ENCODE data around the gene EVI5L. TPM values are rescaled to one million over a fixed set of nuclear protein-coding genes. Genes with fewer than 3 reads are reported as not detected.
"Not testable (repeated sequence)": the region's sequence is repeated elsewhere in the genome, so short reads cannot be mapped to it uniquely, and the experiment has no call there.

Gene EVI5L
- total and polyA plus RNA-seq, 5 donors from 2014 or later = 1.9 to 10.2 (median 2.2) TPM

GRCh38 chr19:7788933-7789323 is 41.1 kb upstream of the EVI5L start:
- Mint-ChIP-seq H3K4me3 (peak overlapping the region in 3 of 4 donors; percentile 43 to 62 (median 58)), H3K27me3 (peaks cover 58% of the 10 kb centered on the region), H3K27ac (no peak overlapping the region), H3K4me1 (peaks cover 0 to 13% (median 0%) of the 10 kb centered on the region in 4 donors), H3K36me3 (no peaks in the 10 kb centered on the region), H3K9me3 (peaks cover 0 to 5% (median 2%) of the 10 kb centered on the region in 7 donors)
- ATAC-seq (ENCODE audit: low read depth in 2 of 2) (no peak), DNase-seq (no peak)
- H3K9me3 ChIP-seq (ENCODE audit: control insufficient read depth in 2 of 2, low read length in 2 of 2) = peaks cover 0 to 4% of the 10 kb centered on the region in 2 experiments
- peaks cover 4% of the 10 kb centered on the region for H3K27me3 ChIP-seq (ENCODE audit: control insufficient read depth, insufficient read depth, low read length)
- no peak overlapping the region for H3K4me3 ChIP-seq (ENCODE audit: low read depth, low read length)
- peaks cover 7% of the 10 kb centered on the region for H3K4me1 ChIP-seq (ENCODE audit: control insufficient read depth, insufficient read depth, low read length, poor library complexity, severe bottlenecking)
- H3K27ac ChIP-seq (ENCODE audit: insufficient read depth, low read length, poor library complexity, severe bottlenecking) = no peak overlapping the region
- no peaks in the 10 kb centered on the region for H3K36me3 ChIP-seq (ENCODE audit: control insufficient read depth, insufficient read depth, low read length)

GRCh38 chr19:7789447-7789846 is 40.6 kb upstream of the EVI5L start:
- H3K36me3 ChIP-seq (ENCODE audit: control insufficient read depth, insufficient read depth, low read length) = no peaks in the 10 kb centered on the region
- Mint-ChIP-seq H3K27me3 (peaks cover 56% of the 10 kb centered on the region), H3K4me3 (peak overlapping the region in 3 of 4 donors; percentile 43 to 62 (median 58)), H3K4me1 (peaks cover 0 to 13% (median 0%) of the 10 kb centered on the region in 4 donors), H3K36me3 (no peaks in the 10 kb centered on the region), H3K27ac (no peak overlapping the region), H3K9me3 (peaks cover 0 to 5% (median 2%) of the 10 kb centered on the region in 7 donors)
- peaks cover 7% of the 10 kb centered on the region for H3K4me1 ChIP-seq (ENCODE audit: control insufficient read depth, insufficient read depth, low read length, poor library complexity, severe bottlenecking)
- H3K9me3 ChIP-seq (ENCODE audit: control insufficient read depth in 2 of 2, low read length in 2 of 2) = peaks cover 0 to 4% of the 10 kb centered on the region in 2 experiments
- peak in 2 of 3 donors; percentile 28 to 33 for DNase-seq
- H3K27ac ChIP-seq (ENCODE audit: insufficient read depth, low read length, poor library complexity, severe bottlenecking) = no peak overlapping the region
- peak; percentile 42 to 43 for ATAC-seq (ENCODE audit: low read depth in 2 of 2)
- H3K4me3 ChIP-seq (ENCODE audit: low read depth, low read length) = no peak overlapping the region
- peaks cover 4% of the 10 kb centered on the region for H3K27me3 ChIP-seq (ENCODE audit: control insufficient read depth, insufficient read depth, low read length)

GRCh38 chr19:7790416-7790815 is 39.6 kb upstream of the EVI5L start:
- peaks cover 0 to 2% of the 10 kb centered on the region in 2 experiments for H3K9me3 ChIP-seq (ENCODE audit: control insufficient read depth in 2 of 2, low read length in 2 of 2)
- H3K27me3 Mint-ChIP-seq = peaks cover 47% of the 10 kb centered on the region
- H3K27me3 ChIP-seq (ENCODE audit: control insufficient read depth, insufficient read depth, low read length) = peaks cover 2% of the 10 kb centered on the region
- no peak overlapping the region for H3K27ac ChIP-seq (ENCODE audit: insufficient read depth, low read length, poor library complexity, severe bottlenecking)
- H3K4me1 Mint-ChIP-seq = peaks cover 0 to 13% (median 0%) of the 10 kb centered on the region in 4 donors
- no peaks in the 10 kb centered on the region for H3K36me3 ChIP-seq (ENCODE audit: control insufficient read depth, insufficient read depth, low read length)
- peaks cover 7% of the 10 kb centered on the region for H3K4me1 ChIP-seq (ENCODE audit: control insufficient read depth, insufficient read depth, low read length, poor library complexity, severe bottlenecking)
- no peak overlapping the region for H3K27ac Mint-ChIP-seq
- DNase-seq (no peak), ATAC-seq (ENCODE audit: low read depth in 2 of 2) (no peak)
- peaks cover 0 to 3% (median 0%) of the 10 kb centered on the region in 7 donors for H3K9me3 Mint-ChIP-seq
- peak overlapping the region in 1 of 4 donors; percentile 81 for H3K4me3 Mint-ChIP-seq
- H3K36me3 Mint-ChIP-seq = no peaks in the 10 kb centered on the region
- H3K4me3 ChIP-seq (ENCODE audit: low read depth, low read length) = no peak overlapping the region

GRCh38 chr19:7792281-7792680 is 37.7 kb upstream of the EVI5L start:
- Histone ChIP-seq H3K27ac (ENCODE audit: insufficient read depth, low read length, poor library complexity, severe bottlenecking) (no peak overlapping the region), H3K27me3 (ENCODE audit: control insufficient read depth, insufficient read depth, low read length) (peaks cover under 1% of the 10 kb centered on the region), H3K4me3 (ENCODE audit: low read depth, low read length) (no peak overlapping the region), H3K36me3 (ENCODE audit: control insufficient read depth, insufficient read depth, low read length) (no peaks in the 10 kb centered on the region), H3K9me3 (ENCODE audit: control insufficient read depth in 2 of 2, low read length in 2 of 2) (peaks cover 0 to 2% of the 10 kb centered on the region in 2 experiments), H3K4me1 (ENCODE audit: control insufficient read depth, insufficient read depth, low read length, poor library complexity, severe bottlenecking) (peaks cover 7% of the 10 kb centered on the region)
- ATAC-seq (ENCODE audit: low read depth in 2 of 2) = no peak
- Mint-ChIP-seq H3K36me3 (no peaks in the 10 kb centered on the region), H3K4me1 (peaks cover 0 to 13% (median 2%) of the 10 kb centered on the region in 4 donors), H3K4me3 (no peak overlapping the region), H3K9me3 (peaks cover 0 to 3% (median 0%) of the 10 kb centered on the region in 7 donors), H3K27ac (peak overlapping the region in 1 of 3 donors; percentile 79), H3K27me3 (peaks cover 39% of the 10 kb centered on the region)
- no peak for DNase-seq

GRCh38 chr19:7792701-7793100 is 37.3 kb upstream of the EVI5L start:
- H3K27ac Mint-ChIP-seq; ATAC-seq (ENCODE audit: low read depth in 2 of 2); H3K36me3 ChIP-seq (ENCODE audit: control insufficient read depth, insufficient read depth, low read length); H3K9me3 ChIP-seq (ENCODE audit: control insufficient read depth in 2 of 2, low read length in 2 of 2); H3K4me1 ChIP-seq (ENCODE audit: control insufficient read depth, insufficient read depth, low read length, poor library complexity, severe bottlenecking); DNase-seq; H3K9me3 Mint-ChIP-seq; H3K27ac ChIP-seq (ENCODE audit: insufficient read depth, low read length, poor library complexity, severe bottlenecking); H3K4me3 Mint-ChIP-seq; H3K27me3 ChIP-seq (ENCODE audit: control insufficient read depth, insufficient read depth, low read length); H3K4me3 ChIP-seq (ENCODE audit: low read depth, low read length); H3K36me3 Mint-ChIP-seq: not testable (repeated sequence)
- Mint-ChIP-seq H3K27me3 (peaks cover 38% of the 10 kb centered on the region), H3K4me1 (peaks cover 0 to 11% (median 2%) of the 10 kb centered on the region in 4 donors)

- no peak for ATAC-seq (ENCODE audit: low read depth in 2 of 2)
- Histone ChIP-seq H3K36me3 (ENCODE audit: control insufficient read depth, insufficient read depth, low read length) (no peaks in the 10 kb centered on the region), H3K27me3 (ENCODE audit: control insufficient read depth, insufficient read depth, low read length) (no peaks in the 10 kb centered on the region), H3K9me3 (ENCODE audit: control insufficient read depth in 2 of 2, low read length in 2 of 2) (peaks cover 0 to 2% of the 10 kb centered on the region in 2 experiments), H3K4me1 (ENCODE audit: control insufficient read depth, insufficient read depth, low read length, poor library complexity, severe bottlenecking) (peaks cover 7% of the 10 kb centered on the region), H3K27ac (ENCODE audit: insufficient read depth, low read length, poor library complexity, severe bottlenecking) (no peak overlapping the region), H3K4me3 (ENCODE audit: low read depth, low read length) (no peak overlapping the region)
- no peak overlapping the region for H3K4me3 Mint-ChIP-seq
- H3K27me3 Mint-ChIP-seq = peaks cover 39% of the 10 kb centered on the region
- no peak for DNase-seq
- H3K4me1 Mint-ChIP-seq = peaks cover 0 to 8% (median 2%) of the 10 kb centered on the region in 4 donors
- no peak overlapping the region for H3K27ac Mint-ChIP-seq
- no peaks in the 10 kb centered on the region for H3K36me3 Mint-ChIP-seq
- H3K9me3 Mint-ChIP-seq = peaks cover 0 to 3% (median 0%) of the 10 kb centered on the region in 7 donors
These were observed 36.5 kb upstream of the EVI5L start for GRCh38 chr19:7793493-7793892.

GRCh38 chr19:7795555-7796161 is 34.4 kb upstream of the EVI5L start:
- peaks cover 0 to 1% (median 0%) of the 10 kb centered on the region in 7 donors for H3K9me3 Mint-ChIP-seq
- H3K27ac Mint-ChIP-seq = no peak overlapping the region
- H3K4me3 Mint-ChIP-seq = no peak overlapping the region

More at GRCh38 chr19:7795555-7796161, 34.4 kb upstream of the EVI5L start:
- no peak overlapping the region for H3K27ac ChIP-seq (ENCODE audit: insufficient read depth, low read length, poor library complexity, severe bottlenecking)
- peaks cover 38% of the 10 kb centered on the region for H3K27me3 Mint-ChIP-seq
- no peak overlapping the region for H3K4me3 ChIP-seq (ENCODE audit: low read depth, low read length)
- H3K36me3 Mint-ChIP-seq = no peaks in the 10 kb centered on the region
- peaks cover 0 to 2% of the 10 kb centered on the region in 2 experiments for H3K9me3 ChIP-seq (ENCODE audit: control insufficient read depth in 2 of 2, low read length in 2 of 2)
- H3K4me1 Mint-ChIP-seq = peaks cover 0 to 12% (median 4%) of the 10 kb centered on the region in 4 donors
- H3K4me1 ChIP-seq (ENCODE audit: control insufficient read depth, insufficient read depth, low read length, poor library complexity, severe bottlenecking) = peaks cover 8% of the 10 kb centered on the region
- ATAC-seq (ENCODE audit: low read depth in 2 of 2) (no peak), DNase-seq (no peak)
- H3K36me3 ChIP-seq (ENCODE audit: control insufficient read depth, insufficient read depth, low read length) = no peaks in the 10 kb centered on the region
- peaks cover 5% of the 10 kb centered on the region for H3K27me3 ChIP-seq (ENCODE audit: control insufficient read depth, insufficient read depth, low read length)
